NCI-H146 treated with DMSO at 0.1 percent for 48 hours (cell line): ENCODE results near the gene YBX2.
"Not testable (repeated sequence)": the region's sequence is repeated elsewhere in the genome, so short reads cannot be mapped to it uniquely, and the experiment has no call there.

ENCODE experiments used
- DNase-seq: peaks from one replicate; lab custom pipeline; 2025; ENCODE audit not compliant: unreplicated experiment; lab: John Stamatoyannopoulos, UW

YBX2 gene

GRCh38 chr17:7248796-7249195 is 45.6 kb downstream of the YBX2 start:
- no peak for DNase-seq

- no peak for DNase-seq
These were observed 47.7 kb downstream of the YBX2 start for GRCh38 chr17:7246779-7247178.

DNA sequence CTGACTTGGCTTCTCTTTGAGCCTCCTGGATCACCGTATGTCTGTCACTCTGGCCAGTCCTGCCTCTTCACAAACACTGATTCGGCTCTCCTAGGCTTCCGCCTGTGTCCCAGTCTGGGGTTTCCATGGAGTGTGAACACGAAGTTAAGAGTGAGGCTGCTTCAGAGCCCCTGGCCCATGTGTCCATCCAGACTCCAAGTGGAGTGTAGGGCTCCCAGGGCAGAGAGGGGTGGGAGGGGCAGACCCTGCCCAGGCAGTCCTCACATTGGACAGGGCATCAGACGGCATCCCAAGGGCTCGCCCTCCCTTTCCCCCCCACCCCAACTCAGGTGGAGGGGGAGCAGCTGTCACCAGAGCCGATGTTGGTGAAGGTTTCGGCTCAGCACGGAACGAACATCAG is 50.6 kb downstream of the YBX2 start:
- not testable (repeated sequence) for DNase-seq

GRCh38 chr17:7243453-7243729 is 51.0 kb downstream of the YBX2 start:
- no peak for DNase-seq

DNA sequence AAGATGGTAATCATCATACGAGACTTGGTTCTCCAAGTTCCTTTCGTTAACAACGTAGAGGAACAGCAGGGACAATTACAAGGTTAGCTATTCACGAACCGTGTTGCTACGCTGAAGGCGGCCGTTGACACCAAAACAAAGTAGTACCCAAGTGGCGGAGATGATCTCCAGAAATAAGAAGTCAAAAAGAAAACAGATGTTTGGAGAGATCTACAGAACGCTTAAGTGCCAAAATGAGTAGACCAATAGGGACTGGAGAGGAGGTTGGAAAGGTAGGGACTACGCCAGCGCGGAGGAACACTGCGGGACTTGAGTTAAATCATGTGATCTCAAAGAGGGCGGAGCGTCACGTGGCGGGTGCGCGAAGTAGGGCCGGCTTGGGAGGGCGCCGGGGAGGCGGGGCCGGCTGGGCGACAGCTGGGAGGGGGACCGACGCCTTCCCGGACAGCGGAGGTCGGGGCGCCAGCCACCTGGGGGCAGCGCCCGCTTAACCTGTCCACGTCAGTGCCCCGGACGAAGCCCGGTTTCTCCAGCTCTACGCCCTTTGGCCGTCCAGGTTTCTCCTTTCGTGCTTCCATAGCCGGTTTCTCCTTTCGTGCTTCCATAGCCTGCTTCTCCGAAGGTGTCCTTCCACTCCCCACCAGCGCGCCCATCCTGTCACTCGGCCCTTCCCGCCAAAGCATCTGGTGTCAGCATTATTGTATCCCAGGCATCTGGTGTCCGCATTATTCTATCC is 51.6 kb downstream of the YBX2 start:
- peak; percentile 90 for DNase-seq

DNA sequence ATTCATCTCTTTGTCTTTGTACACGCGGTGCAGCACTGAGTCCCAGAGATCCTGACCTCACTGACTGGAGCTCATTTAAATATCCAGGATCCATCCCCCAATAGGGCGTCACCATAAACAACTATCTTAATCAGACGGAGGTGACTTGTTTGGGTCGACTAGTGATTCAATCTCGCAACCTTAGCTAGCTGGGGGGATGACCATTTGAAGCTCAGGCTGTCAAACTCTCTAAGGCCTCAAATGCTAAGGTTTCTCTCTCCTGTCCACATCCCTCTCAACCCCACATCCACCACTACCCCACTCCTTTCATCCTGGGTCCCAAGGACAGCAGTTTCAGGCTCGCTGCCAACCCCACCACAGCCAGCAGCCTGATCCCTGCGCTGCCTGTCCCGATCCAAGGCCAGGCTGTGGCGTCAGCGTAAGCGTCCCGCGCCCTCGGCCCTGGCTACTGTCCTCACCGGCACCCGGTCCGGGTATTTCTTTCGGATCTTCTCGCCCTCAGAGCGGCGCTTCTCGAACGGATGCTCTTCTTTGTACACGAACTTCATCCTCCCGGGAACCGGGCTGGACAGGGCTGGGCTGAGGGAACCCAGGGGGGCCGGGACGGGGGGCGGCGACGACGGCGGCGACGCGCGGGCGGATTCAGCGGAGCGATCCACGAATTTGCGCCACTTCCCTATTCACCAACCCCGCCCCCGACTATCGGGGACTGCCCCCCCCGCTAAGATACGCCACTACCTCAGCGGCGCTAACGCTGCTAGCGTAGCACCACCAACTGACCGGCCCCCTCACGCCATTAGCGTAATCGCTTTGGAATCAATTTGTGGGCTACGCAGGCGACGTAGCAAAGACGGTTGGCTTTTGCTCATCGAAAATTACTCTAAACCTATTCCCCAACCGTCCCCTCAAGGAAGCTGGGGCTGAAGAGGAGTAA is 52.4 kb downstream of the YBX2 start, which contains the start of gene GABARAP:
GABARAP (minus strand) TSS at position 667 of the 934 bp plus-strand sequence; CDS start at position 548, 119 bp downstream.
- DNase-seq, result peak; percentile 71

GRCh38 chr17:7241090-7241733 is 53.2 kb downstream of the YBX2 start:
- DNase-seq, result no peak

GRCh38 chr17:7240375-7240774 is 54.1 kb downstream of the YBX2 start:
- no peak for DNase-seq

GRCh38 chr17:7239091-7240027 is 55.1 kb downstream of the YBX2 start, which contains the start of gene PHF23:
Gene PHF23 (minus strand): TSS chr17:7239457. CDS start chr17:7239279, 178 bp downstream.
- DNase-seq, result peak; percentile 98

GRCh38 chr17:7238420-7239090 is 55.9 kb downstream of the YBX2 start:
- no peak for DNase-seq
